HG03342 (cell line): ENCODE data around the gene ADAMTS17.
"Not testable (repeated sequence)": the region's sequence is repeated elsewhere in the genome, so short reads cannot be mapped to it uniquely, and the experiment has no call there.

ENCODE experiments used
- ATAC-seq: cut with Tn5 transposase; IDR thresholded peaks from one replicate; pipeline ENCODE4 v1.9.1; 2021; ENCODE audit warnings: mild to moderate bottlenecking, moderate library complexity; ENCODE audit not compliant: unreplicated experiment

Gene ADAMTS17

GRCh38 chr15:100097342-100098127, 244.2 kb downstream of the ADAMTS17 start:
- no peak for ATAC-seq

- ATAC-seq = no peak
These were observed 245.1 kb downstream of the ADAMTS17 start for GRCh38 chr15:100096700-100097099.

- ATAC-seq = no peak
These were observed 245.6 kb downstream of the ADAMTS17 start for GRCh38 chr15:100096248-100096600.

- ATAC-seq = no peak
These were observed 246.1 kb downstream of the ADAMTS17 start for GRCh38 chr15:100095541-100096247.

GRCh38 chr15:100094127-100094510, 247.7 kb downstream of the ADAMTS17 start:
- no peak for ATAC-seq

- no peak for ATAC-seq
These were observed 248.3 kb downstream of the ADAMTS17 start for GRCh38 chr15:100093211-100094126.

- ATAC-seq = no peak
These were observed 249.7 kb downstream of the ADAMTS17 start for GRCh38 chr15:100092034-100092433.

- no peak for ATAC-seq
These were observed 251.4 kb downstream of the ADAMTS17 start for GRCh38 chr15:100090411-100090810.

- ATAC-seq = not testable (repeated sequence)
These were observed 257.5 kb downstream of the ADAMTS17 start for GRCh38 chr15:100084042-100084821.

- ATAC-seq = no peak
These were observed 258.2 kb downstream of the ADAMTS17 start for GRCh38 chr15:100083572-100083971.

GRCh38 chr15:100082761-100083402, 258.9 kb downstream of the ADAMTS17 start:
- ATAC-seq = no peak

GRCh38 chr15:100081454-100081853, 260.3 kb downstream of the ADAMTS17 start:
- ATAC-seq = no peak

GRCh38 chr15:100078511-100079220, 263.1 kb downstream of the ADAMTS17 start:
- no peak for ATAC-seq

GRCh38 chr15:100075229-100075628, 266.5 kb downstream of the ADAMTS17 start:
- ATAC-seq = no peak

GRCh38 chr15:100073982-100074381, 267.8 kb downstream of the ADAMTS17 start:
- ATAC-seq = no peak

GRCh38 chr15:100066521-100067280, 275.1 kb downstream of the ADAMTS17 start:
- ATAC-seq = not testable (repeated sequence)

GRCh38 chr15:100061944-100062343, 279.8 kb downstream of the ADAMTS17 start:
- no peak for ATAC-seq

- ATAC-seq = no peak
These were observed 281.4 kb downstream of the ADAMTS17 start for GRCh38 chr15:100060276-100060926.
